Activated CD8-positive, alpha-beta memory T cell treated with anti-CD3 and anti-CD28 coated beads for 4 hours (primary cell): Measurements from ENCODE around the gene STAT4.
"Not testable (repeated sequence)": the region's sequence is repeated elsewhere in the genome, so short reads cannot be mapped to it uniquely, and the experiment has no call there.

Experiments
- DNase-seq, 2 donors: peaks; one replicate each; pipeline ENCODE4 v3.0.0-alpha.2; 2020; ENCODE audit warnings: low read depth in 2 of 2

The STAT4 gene

DNA sequence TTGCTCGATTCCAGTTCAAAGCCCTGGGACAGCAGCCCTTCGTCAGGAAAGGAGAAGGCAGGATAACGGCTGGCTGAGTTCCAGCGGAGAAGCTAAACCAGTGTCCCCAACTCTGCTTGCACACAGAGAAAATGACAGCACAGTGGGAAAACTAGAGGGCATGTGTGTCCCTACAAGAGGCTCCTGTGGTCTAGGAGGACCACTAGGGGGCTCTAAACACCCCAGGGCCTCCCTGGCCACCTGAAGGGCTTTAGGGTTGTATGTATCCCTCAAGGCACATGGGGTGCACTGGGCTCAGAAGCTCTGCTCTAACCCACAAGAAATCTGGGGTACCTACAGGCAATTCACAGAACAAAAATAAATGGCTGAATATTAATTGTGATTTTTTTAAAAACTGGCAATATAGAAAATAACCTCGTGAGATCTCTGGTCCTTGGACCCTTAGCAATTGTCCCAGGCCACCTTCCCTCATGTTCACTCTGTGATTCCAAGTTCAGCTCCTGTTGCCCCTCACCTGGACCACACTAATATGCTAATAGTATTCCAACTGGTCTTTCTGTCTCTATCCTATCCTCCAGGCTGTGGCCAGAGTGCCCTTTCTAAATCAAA, 154.4 kb downstream of the STAT4 start:
- DNase-seq = no peak

DNA sequence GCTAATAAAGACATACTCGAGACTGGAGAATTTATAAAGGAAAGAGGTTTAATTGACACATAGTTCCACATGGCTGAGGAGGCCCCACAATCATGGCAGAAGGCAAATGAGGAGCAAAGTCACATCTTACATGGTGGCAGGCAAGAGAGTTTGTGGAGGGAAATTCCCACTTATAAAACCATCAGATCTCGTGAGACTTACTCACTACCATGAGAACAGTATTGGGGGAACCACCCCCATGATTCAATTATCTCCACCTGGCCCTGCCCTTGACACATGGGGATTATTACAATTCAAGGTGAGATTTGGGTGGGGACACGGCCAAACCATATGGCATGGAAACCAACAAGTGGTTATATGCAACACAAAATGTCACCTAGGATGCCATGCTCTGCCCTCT, 155.5 kb downstream of the STAT4 start:
- DNase-seq = not testable (repeated sequence)

DNA sequence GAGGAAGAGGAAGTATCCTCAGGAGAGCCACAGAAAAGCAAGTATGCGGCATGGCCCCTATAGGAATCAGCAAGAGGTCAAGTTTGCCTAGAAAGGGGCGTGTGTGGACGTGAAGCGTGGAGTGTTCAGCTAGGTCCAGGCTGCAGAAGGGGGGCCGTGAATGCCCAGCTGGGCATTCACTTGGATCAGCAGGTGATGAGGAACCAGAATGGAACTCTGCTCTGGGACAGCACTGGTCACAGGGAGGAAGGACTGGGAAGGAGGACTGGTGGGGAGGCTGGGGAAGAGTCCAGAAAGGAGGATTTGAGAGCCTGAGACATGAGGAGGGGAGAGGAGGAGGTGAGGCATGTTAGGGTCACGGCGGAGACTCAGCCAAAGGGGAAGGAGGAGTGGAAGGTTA, 156.6 kb downstream of the STAT4 start:
- DNase-seq = no peak

DNA sequence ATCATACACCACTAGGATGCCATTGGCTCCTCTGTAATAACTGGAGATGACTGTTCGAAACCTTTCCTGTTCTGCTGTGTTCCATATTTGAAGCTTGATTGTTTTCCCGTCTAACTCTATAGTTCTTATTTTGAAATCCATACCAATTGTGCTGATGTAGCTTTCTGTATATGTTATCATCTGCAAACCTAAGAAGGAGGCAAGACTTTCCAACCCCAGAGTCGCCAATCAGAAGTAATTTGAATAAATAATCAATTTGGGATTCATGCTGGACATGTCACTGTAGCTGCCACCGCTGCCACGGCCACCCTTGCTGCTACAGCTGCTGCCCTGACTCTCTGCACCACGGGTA, 157.5 kb downstream of the STAT4 start:
- no peak for DNase-seq

DNA sequence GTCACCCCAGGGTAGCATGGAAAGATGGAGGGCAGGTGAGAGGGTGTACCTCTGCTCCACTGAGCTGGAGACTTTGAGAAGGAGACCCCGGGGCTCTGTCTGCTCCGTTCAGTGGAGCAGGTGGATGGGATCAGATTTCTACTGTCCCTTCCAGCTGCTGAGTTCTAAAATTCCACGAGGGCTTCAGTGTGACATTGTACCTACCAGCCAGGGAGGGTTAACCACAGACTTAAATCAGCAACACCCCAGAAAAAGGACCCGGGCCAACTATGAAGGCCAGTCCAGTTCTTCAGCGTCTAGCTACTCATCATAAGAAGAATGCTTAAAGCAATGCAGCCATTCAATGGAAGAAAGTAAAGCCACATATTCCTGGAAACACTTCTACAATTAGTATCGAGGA, 160.7 kb downstream of the STAT4 start:
- DNase-seq = no peak

DNA sequence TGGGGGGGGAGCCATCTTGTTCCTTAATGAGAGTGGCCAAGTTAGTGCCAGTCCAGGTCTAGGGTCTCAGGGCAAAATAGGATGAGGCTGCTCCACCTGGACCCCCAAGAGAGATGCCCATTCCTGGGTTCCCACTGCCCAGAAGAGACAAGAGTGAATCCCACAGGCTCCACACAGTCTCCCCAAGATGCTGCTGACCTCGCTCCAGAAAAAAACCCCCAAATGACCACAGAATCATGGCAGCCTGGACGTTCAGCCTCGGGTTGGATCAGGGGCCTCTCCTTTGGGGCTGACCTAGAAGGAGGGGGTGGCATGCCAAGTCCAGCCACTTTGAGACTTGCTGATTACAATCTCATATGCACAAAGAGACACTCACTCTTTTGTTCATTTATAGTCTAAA, 161.9 kb downstream of the STAT4 start:
- DNase-seq = no peak

DNA sequence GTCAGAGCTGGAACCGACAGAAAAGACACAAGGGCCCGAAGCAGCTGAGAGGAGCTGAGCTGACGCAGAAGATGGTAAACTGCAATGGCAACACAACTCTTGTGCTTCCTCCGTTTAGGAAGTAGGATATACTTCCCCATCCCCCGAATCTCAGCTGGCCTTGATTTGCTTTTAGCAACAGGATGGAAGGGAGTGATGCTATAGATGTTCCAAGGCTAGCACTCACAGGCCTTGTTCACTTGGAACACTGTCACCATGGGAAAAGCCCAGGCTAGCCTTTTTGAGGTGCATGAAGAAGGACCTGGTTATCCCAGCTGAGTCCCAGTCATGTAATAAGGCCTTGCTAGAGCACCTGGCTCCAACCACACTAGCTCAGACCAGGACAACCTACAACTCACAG, 162.9 kb downstream of the STAT4 start:
- no peak for DNase-seq

DNA sequence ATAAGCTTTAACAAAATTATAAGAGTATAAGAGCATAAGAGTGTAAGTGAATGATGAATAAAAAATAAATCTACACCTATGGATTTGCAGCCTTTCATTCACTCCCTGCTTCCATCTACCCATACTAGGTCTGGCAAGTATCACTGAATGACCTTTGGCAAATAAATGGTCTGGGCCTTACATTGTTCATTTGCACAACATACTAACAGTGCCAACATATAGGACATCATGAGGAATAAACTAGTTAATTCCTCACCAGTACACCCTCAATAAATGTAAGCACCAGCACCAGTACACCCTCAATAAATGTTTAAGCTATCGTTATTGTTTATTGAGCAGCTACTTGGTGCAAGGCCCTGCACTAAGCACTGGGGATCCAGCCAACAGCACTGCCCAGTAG, 163.7 kb downstream of the STAT4 start:
- no peak for DNase-seq

DNA sequence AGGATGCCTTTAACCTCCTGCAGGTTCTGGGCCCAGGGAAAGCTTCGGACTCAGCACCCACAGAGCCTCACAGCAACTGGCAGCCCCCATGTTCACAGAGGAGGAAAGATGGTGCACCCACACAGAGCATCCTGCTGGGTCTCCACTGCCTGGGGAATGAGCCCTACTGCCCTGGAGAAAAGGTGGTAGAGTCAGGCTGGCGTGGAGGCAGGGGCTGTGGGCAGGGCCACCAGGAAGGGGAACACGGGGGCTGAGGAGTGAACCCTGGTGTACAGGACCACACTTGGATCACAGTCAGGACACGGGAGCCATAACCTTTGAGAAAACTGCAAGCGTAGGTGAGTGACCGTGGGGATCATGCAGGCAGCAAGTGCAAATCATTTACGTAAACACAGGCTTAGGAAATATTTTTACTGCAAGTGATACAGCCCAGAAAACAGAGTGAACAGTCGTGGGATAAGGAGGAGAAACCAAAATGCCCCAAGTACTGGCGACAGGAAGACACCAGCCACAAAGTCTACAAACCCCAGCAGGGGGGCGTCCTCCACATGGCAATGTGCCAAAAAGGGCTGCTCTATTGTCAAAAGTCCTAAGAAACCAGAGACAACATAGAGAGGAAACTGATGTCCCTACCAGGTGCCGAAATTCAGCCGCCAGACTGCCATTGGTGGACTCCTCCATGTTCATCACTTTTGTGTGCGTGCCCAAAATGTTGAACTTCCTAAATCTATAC, 164.4 kb downstream of the STAT4 start:
- DNase-seq = no peak

DNA sequence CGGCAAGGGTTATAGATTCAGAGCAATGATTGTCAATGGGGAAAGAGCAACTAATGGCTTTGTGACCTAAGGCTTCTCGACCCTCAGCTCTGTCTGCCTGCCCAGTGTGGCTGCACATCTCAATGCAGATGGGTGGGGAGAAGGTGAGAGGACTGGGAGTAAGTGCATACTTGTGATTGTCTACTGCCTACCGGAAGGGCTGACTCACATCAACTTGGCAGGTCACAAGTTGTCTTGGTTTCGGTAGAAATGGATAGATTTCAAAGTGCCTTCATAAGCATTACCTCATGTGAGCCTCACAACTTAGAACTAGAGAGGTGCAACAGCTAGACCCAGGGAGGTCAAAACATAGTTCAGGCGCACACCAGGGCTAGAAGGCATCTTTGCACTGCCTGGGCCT, 166.2 kb downstream of the STAT4 start:
- no peak for DNase-seq

DNA sequence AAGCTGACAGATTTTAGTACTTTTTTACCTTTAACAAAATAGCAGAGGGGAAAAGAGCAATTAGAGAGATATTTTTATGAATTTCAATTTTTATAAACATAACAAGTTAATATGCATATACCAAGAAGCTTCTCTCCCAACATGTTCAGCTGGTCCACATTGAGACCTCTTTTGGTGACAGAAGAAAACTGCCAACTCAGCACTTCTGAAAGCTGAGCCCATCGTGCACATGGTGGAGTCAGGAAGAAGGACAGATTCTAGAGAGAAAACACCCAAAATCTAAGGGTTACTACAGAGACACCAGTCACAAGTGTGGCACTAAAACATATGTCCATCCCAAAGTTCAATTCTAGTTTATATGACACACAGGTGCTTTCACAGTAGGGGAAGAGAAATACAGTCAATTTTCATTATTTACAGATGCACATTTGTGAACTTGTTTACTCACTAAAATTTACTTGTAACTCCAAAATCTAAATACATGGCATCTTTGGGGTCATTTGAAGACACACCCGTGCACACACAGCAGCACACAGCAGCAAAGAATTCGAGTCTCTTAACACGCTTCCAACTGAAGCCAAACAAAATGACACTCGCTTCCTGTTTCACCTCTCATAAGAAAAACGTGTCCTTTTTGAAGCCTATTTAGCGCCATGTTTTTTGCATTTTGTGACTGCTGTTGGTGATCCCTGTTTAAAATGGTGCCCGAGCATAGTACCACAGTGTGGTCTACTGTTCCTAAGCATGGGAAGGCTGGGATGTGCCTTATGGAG, 168.3 kb downstream of the STAT4 start:
- DNase-seq = no peak

DNA sequence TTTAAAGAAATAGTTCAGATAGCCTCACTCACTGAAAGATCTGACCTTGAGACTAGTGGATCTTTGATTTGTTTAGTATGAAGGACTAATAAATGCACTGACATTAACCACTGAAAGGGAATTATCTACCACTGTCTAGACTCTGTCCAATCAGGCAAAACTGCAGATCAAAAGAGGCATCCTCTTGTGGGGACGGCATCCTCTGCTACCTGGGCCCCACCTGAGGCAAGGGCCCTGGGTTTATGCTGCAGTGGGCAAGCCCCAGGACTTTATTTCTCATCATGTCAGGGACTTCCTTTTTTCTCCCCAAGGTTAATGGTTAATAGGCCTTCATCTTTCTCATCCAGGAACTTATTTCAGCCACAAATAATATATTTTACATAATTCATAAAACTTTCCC, 169.1 kb downstream of the STAT4 start:
- no peak for DNase-seq

DNA sequence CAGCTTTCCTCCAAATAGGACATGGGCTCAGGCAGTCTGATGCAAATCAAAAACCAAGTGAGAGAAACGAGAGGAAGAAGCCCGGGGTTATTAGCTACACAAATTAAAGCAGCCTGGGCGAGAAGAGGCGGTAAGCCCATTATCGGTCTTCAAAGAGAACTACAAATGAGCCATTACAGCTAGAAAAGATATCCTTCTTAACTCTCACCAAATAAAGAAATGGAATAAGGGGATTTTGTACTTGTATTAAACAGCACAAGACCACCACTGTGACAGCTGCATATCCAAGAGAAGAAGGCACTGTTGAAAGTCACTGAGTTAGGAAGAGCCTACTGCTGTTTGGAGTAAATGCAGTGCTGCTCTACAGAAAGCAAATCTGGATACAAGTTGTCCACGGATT, 169.5 kb downstream of the STAT4 start:
- DNase-seq = no peak

DNA sequence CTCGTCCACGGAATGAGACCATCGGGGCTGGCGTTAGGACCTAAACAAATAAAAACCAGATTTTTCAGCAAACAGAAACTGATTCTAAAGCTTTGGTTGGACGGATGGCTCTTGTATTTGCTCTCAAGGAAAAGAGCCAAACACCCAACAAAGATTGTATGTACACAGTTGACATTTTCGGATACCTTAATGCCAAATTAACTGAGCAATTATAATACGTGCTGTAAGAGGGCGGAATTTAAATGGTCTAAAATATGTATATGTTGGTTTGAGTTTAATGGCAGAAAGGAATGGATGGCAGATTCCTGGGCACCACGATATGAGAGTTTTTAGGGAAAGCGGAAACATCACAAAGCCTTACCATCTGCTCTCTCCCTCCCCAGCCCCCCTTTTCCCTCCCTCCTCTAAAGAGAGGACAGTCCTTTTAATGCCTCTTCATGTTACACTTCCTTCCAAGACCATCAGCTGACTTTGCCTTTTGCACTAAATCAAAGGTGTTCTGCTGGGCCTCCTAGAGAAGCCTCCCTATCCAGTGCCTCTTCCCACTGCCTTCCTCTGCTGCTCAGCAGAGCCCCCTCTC, 170.1 kb downstream of the STAT4 start:
- DNase-seq = no peak

DNA sequence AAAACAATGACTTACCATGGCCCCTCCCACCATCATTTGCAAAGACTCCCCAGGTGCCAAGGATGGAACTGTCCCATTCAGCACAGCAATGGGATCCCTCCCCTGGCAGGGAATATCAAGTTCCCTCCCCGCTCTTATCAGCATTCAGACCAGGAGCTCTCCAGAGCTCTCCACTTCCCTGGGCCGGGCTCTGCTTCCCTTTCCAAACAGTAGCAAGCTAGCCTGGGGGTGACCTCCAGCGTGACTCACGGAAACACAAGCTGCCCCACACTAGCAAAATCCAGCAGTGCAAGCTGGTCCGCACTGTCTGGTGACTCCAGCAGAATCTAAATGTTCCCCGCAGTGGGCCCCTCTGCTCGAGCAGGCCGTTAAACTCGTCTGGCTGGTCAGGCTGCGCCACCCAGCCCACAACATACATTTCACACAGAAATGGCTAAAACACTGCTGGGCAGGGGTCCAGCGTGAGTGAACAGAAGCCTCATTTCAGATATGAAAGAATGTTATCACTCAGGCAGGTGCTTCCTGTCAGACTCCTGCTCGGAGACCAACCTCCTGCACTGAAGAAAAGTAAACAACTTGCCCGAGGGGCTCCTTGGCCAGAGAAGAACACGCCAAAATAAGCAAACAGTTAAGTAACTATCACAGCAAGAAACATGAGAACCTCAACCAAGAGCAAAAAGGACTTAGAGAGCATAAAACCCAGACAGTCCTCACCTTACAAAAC, 170.7 kb downstream of the STAT4 start:
- DNase-seq = no peak
